ENCODE data around the gene SEC24D. TPM values are rescaled to one million over a fixed set of nuclear protein-coding genes. Genes with fewer than 3 reads are reported as not detected.

The SEC24D gene
- total RNA-seq, 1 donor from 2014 or later: 48.5 TPM

GRCh38 chr4:118823471-118823870, 12.5 kb downstream of the SEC24D start:
- no peak for DNase-seq (ENCODE audit: low read depth)
- Histone ChIP-seq H3K36me3 (ENCODE audit: control insufficient read depth, insufficient read depth, low read length) (no peaks in the 10 kb centered on the region), H3K4me3 (ENCODE audit: low read depth, low read length) (no peak overlapping the region), H3K27me3 (ENCODE audit: control insufficient read depth, insufficient read depth, low read length) (no peaks in the 10 kb centered on the region)
- no peak for TF ChIP-seq CTCF (IDR thresholded peaks at IDR 0.05; ENCODE audit: insufficient read depth, low read length, poor library complexity, severe bottlenecking)

- no peak for TF ChIP-seq CTCF (IDR thresholded peaks at IDR 0.05; ENCODE audit: insufficient read depth, low read length, poor library complexity, severe bottlenecking)
- Histone ChIP-seq H3K27me3 (ENCODE audit: control insufficient read depth, insufficient read depth, low read length) (no peaks in the 10 kb centered on the region), H3K4me3 (ENCODE audit: low read depth, low read length) (no peak overlapping the region), H3K36me3 (ENCODE audit: control insufficient read depth, insufficient read depth, low read length) (no peaks in the 10 kb centered on the region)
- no peak for DNase-seq (ENCODE audit: low read depth)
These were observed 14.2 kb downstream of the SEC24D start for GRCh38 chr4:118821590-118822293.

- no peak for DNase-seq (ENCODE audit: low read depth)
- Histone ChIP-seq H3K4me3 (ENCODE audit: low read depth, low read length) (no peak overlapping the region), H3K36me3 (ENCODE audit: control insufficient read depth, insufficient read depth, low read length) (no peaks in the 10 kb centered on the region), H3K27me3 (ENCODE audit: control insufficient read depth, insufficient read depth, low read length) (no peaks in the 10 kb centered on the region)
- no peak for TF ChIP-seq CTCF (IDR thresholded peaks at IDR 0.05; ENCODE audit: insufficient read depth, low read length, poor library complexity, severe bottlenecking)
These were observed 18.6 kb downstream of the SEC24D start for GRCh38 chr4:118817178-118817930.

GRCh38 chr4:118816538-118817177, 19.3 kb downstream of the SEC24D start:
- no peak for TF ChIP-seq CTCF (IDR thresholded peaks at IDR 0.05; ENCODE audit: insufficient read depth, low read length, poor library complexity, severe bottlenecking)
- no peaks in the 10 kb centered on the region for H3K27me3 ChIP-seq (ENCODE audit: control insufficient read depth, insufficient read depth, low read length)
- H3K4me3 ChIP-seq (ENCODE audit: low read depth, low read length): no peak overlapping the region
- no peaks in the 10 kb centered on the region for H3K36me3 ChIP-seq (ENCODE audit: control insufficient read depth, insufficient read depth, low read length)
- DNase-seq (ENCODE audit: low read depth): no peak

GRCh38 chr4:118814891-118815290, 21.0 kb downstream of the SEC24D start:
- no peak for DNase-seq (ENCODE audit: low read depth)
- Histone ChIP-seq H3K4me3 (ENCODE audit: low read depth, low read length) (no peak overlapping the region), H3K36me3 (ENCODE audit: control insufficient read depth, insufficient read depth, low read length) (no peaks in the 10 kb centered on the region), H3K27me3 (ENCODE audit: control insufficient read depth, insufficient read depth, low read length) (no peaks in the 10 kb centered on the region)
- no peak for TF ChIP-seq CTCF (IDR thresholded peaks at IDR 0.05; ENCODE audit: insufficient read depth, low read length, poor library complexity, severe bottlenecking)

Data from kidney epithelial cell (primary cell).